ENCODE data around the gene SNX3.

DNA sequence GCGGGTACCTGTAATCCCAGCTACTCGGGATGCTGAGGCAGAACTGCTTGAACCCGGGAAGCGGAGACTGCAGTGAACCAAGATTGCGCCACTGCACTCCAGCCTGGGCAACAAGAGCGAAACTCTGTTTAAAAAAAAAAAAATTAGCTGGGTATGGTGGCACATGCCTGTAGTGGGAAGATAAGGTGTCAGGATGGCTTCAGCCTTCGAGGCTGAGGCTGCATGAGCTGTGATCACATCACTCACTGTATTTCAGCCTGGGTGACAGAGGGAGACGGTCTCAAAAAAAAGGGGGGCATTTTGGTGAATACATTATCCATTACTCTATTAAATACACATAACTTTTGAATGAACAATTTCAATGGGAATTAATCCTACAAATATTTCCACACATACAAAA is 32.4 kb downstream of the SNX3 start:
- TF ChIP-seq, protein P1, sequence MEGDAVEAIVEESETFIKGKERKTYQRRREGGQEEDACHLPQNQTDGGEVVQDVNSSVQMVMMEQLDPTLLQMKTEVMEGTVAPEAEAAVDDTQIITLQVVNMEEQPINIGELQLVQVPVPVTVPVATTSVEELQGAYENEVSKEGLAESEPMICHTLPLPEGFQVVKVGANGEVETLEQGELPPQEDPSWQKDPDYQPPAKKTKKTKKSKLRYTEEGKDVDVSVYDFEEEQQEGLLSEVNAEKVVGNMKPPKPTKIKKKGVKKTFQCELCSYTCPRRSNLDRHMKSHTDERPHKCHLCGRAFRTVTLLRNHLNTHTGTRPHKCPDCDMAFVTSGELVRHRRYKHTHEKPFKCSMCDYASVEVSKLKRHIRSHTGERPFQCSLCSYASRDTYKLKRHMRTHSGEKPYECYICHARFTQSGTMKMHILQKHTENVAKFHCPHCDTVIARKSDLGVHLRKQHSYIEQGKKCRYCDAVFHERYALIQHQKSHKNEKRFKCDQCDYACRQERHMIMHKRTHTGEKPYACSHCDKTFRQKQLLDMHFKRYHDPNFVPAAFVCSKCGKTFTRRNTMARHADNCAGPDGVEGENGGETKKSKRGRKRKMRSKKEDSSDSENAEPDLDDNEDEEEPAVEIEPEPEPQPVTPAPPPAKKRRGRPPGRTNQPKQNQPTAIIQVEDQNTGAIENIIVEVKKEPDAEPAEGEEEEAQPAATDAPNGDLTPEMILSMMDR (IDR thresholded peaks at IDR 0.05), result no peak
- TF ChIP-seq POLR2A (IDR thresholded peaks at IDR 0.05), result no peak
- no peak for TF ChIP-seq POLR2AphosphoS5 (IDR thresholded peaks at IDR 0.05)

Measured in suprapubic skin (tissue), 4 donors.